ENCODE results near the gene RAP1A.
"Not testable (repeated sequence)": the region's sequence is repeated elsewhere in the genome, so short reads cannot be mapped to it uniquely, and the experiment has no call there.

RAP1A gene

DNA sequence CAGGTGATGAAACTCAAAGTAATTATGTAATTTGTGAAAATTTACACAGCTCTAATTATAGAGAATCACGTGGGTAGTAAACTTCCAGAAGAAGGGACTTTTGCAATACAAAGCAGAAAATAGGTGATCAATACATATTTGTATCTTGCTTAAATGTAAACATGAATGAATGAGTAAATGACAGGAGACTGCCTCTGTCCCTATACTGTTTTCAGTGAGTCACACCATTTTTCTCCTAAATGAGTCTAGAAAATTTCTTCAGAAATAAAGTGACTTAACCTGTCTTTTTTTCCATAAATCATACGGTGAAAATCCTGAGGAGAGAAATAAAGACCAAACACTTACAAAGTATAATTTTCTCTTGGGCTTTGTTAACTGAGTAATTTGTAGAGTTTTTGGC, 11.9 kb downstream of the RAP1A start:
- no peak for DNase-seq

DNA sequence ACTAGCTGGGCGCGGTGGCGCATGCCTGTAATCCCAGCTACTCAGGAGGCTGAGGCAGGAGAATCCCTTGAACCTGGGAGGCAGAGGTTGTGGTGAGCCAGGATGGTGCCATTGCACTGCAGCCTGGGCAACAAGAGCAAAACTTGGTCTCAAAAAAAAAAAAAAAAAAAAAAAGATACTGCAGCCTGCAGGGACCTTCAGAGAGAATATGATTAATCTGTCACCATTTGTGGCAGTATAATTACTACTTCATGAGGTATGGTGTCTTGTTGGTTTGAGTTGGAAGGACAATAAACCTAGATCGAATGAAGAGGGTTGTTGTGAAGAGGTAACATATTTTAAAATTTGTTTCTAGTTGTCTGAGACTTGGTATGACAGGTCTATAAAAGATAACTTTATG, 13.2 kb downstream of the RAP1A start:
- DNase-seq = not testable (repeated sequence)

GRCh38 chr1:111633736-111634247, 14.2 kb downstream of the RAP1A start:
- DNase-seq = no peak

DNA sequence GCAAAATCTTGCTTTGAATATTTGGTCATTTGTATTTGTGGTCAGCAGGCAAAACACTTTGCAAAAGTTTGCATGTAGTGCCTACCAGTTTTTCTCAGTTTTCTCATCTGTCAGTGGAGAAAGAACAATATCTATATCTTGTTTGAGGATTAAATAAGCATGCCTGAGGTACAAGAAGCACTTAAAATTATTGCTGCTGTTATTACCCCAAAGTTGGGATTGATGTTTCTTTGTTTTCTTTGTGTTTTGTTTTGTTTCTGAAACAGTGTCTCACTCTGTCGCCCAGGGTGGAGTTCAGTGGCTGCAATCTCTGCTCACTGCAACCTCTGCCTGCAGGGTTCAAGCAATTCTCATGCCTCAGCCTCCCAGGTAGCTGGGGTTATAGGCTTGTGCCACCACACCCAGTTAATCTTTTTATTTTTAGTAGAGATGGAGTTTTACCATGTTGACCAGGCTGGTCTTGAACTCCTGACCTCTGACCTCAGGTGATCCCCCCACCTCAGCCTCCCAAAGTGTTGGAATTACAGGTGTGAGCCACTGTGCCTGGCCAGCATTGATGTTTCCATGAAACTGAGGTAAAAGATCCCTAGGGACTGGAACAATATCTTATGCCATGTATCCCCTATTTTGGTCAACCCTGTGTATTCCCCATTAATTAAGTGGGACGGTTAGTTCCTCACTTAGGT, 15.9 kb downstream of the RAP1A start:
- no peak for DNase-seq

GRCh38 chr1:111638320-111638719, 18.7 kb downstream of the RAP1A start:
- DNase-seq = no peak

DNA sequence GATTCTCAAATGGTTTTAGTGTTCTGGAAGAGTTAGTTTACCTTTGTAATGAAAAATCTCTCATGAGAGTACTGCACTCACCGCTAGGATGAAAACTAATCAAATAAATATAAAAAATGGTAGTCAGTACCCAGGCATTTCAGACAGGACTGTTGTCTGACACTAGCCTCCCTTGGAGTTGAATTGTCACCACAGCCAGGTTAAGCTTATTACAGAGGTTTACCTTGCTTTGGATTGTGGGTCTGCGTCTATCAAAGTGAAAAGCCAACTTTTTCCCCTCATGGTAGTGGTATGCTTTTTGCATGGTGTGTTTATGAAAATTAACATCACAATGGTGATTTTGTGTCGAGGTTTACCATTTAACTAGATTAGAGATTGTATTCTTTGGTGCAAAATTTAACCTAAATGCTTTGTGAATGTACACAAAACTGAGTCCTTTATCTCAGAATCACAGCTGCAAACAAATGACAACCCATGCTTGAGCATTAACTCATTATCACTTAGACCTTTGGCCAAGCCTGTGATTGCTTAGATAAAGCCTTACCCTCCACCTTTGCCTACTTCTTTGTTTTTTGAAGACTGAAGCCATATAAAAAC, 20.1 kb downstream of the RAP1A start:
- no peak for DNase-seq

- DNase-seq = no peak
These were observed 23.5 kb downstream of the RAP1A start for GRCh38 chr1:111643097-111643496.

GRCh38 chr1:111643696-111644095, 24.1 kb downstream of the RAP1A start:
- no peak for DNase-seq

DNA sequence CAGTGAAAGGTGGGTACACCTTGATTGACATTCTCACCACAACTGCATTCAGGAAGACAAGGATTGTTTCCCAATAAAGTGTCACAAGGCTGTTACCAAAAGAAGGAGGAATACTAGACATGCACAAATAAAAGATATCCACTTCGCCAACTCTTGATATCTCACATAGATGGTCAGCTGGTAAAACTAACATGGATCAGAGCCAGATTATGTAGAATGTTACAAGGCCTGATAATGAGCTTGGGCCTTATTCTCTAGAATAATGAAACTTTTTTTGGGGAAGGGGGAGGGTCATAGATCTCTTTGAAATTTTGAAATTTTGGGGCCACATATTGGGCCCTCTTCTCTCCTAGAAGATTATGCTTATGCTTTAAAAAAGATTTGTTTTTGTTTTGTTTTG, 24.9 kb downstream of the RAP1A start:
- DNase-seq = no peak

- DNase-seq = no peak
These were observed 28.1 kb downstream of the RAP1A start for GRCh38 chr1:111647736-111648135.

DNA sequence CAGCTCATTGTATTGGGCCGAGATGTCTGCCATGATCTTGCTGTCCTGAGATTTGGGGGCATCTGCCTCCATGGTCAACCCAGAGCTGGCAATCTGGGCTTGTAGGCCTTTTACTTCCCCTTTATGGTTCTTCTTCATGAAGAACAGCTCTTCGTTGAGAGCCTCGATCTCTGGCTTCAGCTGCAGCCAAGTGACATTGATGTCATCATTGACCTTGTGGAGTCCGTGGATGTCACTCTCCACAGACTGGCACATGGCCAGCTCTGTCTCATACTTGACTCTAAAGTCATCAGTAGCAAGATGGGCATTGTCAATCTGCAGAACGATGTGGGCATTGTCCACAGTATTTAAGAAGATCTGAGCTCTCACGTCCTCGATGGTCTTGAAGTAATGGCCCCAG, 29.2 kb downstream of the RAP1A start:
- DNase-seq = no peak

DNA sequence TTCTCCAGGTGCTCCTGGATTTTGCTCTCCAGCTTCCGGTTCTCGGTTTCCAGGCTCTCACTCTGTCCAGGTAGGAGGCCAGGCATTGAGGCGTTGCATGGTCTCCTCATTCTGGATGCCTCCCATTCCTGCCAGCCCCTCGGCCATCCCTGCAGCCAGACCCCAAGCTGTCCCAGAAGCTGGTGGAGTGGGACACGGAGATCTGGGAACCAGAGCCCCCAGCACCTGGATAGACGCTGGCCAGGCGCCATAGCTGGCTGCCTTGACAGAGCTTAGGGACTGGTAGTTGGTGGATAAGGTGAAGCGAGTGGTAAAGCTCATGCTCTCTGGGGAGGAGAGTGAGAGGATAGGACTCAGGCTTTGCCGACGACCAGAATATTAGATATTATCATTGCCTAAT, 29.6 kb downstream of the RAP1A start:
- DNase-seq = no peak

DNA sequence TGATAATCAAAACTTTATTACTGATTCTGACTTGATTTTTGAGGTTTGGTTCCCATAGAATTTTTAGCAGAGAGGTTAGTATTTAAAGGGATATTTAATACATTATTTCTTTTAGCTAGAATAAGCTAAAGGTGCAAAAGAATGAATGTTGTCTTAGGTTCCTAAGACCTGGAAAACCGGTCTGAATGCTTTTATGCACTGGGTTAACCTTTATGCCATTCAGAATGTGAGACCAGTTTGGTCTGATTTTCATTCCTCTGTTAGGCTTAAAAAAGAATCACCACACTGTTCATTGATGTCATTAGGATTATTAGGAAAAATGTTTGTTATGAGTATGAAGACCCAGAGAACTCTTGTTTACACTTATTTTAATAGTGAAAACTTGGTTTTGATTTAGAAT, 30.1 kb downstream of the RAP1A start:
- no peak for DNase-seq

- no peak for DNase-seq
These were observed 34.1 kb downstream of the RAP1A start for GRCh38 chr1:111653709-111654108.

DNA sequence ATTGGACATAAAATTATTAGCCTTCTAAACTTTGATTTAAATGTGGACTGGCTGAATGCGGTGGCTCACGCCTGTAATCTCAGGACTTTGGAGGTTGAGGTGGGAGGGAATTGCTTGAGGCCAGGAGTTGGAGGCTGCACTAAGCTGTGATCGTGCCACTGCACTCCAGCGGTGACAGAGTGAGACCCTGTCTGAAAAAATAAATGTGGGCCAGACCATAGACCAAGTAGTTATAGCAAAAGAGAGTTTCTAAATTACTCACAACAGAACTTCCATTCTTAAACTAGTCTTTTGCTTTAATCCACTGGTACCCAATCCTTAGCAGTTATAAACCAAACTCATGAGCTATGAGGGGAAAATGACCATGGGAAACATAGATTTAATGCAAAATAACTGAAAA, 35.2 kb downstream of the RAP1A start:
- no peak for DNase-seq

GRCh38 chr1:111656086-111657017, 36.8 kb downstream of the RAP1A start:
- DNase-seq = no peak

- no peak for DNase-seq
These were observed 39.0 kb downstream of the RAP1A start for GRCh38 chr1:111658622-111659021.

GRCh38 chr1:111660204-111661150, 40.9 kb downstream of the RAP1A start:
- no peak for DNase-seq

DNA sequence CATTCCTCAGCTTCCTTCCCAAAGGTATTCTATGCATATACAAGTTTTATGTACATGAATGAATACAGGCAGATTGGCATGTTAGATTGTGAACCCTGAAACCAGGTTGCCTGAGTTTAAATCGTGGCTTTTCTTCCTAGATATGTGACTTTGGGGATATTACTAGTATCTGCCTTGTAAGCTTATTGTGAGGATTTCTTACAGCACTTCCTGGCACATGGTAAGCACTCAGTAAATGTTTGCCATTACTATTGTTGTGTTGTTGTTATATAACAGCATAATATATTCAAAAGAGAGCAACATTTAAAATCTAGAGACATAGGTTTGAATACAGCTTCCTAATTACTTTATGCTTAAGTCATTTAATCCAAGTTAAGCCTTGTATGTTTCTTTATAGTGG, 45.1 kb downstream of the RAP1A start:
- no peak for DNase-seq

DNA sequence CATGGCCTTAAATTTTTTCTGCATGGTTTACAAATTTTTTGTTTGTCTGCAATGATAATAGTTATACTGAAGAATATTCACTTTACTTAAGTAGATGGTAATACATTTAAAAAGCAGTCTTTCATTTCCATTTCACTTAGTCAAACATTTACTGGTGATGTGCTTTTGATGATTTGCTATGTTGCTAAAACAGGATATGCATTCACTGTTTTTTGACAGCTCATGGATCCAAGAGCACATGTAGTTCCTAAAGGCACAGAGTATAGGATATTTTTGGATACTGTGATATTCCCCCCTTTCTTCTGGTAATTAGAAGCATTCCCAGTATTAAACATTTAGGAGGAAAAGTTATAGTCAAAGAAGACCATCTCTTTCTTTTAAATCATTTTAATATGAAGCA, 45.9 kb downstream of the RAP1A start:
- no peak for DNase-seq

DNA sequence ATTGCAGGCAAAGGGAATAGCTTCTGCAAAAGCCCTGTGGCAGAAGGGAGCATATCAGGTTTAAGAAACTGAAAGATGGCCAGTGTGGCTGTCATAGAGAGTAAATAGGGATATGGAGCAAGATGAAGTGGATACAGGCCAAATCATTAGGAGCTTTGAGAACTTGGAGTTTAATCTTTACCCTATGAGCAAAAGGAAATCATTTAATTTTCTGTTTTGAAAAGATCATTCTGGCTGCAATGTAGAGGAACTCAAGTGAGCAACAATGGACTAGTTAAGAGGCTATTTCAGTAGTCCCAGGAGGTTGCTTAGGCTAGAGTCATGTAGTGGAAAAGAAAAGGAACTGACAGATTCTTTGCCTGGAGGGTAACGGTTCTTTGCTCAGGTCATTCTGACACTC, 47.2 kb downstream of the RAP1A start:
- DNase-seq = no peak

DNA sequence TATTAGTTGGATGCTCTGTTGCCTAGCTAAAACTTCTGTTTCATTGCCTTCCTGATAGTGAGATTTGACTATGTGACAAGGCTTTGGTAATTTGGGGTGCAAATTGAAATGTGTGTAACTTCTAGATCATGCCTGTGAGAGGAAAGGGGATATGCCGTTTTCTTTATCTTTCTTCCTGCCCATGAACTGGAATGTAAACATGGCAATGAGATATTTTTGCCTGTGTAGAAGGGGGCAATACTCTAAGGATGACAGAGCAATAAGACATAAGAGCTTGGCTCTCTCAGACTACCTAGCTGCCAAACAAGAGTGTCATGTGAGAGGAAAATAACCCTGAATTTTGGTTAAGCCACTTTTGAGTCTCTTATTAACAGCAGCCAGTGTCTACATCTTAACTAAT, 49.7 kb downstream of the RAP1A start:
- no peak for DNase-seq

DNA sequence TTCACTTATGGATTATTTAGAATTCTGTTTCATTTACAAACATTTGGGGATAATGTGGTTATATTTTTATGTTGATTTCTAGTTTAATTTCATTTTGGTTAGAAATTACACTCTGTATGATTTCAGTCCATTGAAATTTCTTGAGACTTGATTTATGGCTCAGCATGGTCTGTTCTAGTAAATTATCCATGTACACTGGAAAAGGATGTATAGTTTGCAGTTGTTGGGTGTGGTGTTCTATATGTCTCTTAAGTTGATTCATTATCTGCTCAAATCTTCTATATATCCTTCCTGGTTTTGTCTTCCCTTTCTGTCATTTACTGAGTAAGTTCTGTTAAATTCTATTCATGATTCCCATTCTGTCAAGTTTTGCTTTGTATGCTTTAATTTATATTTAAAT, 52.3 kb downstream of the RAP1A start:
- no peak for DNase-seq

Measured in 8988T (cell line).